T47D (cell line): ENCODE data around the gene ERC2.
A peak's percentile ranks its signal among the peaks of the same experiment; 100 is the strongest.

Experiments
- DNase-seq, 2 experiments: peaks; one replicate each; pipeline versions ENCODE4 v3.0.0 to v3.0.0-alpha.2; 2011 to 2012; ENCODE audit warnings: low read depth in 1 of 2, low spot score in 1 of 2
- JUND ChIP-seq: IDR thresholded peaks from 2 replicates; pipeline ENCODE4 v1.6.1; 2012; ENCODE audit warnings: low read depth
- in situ Hi-C: cut with HindIII; loops from 2 replicates; pipeline ENCODE4 v1.10.0; 2016; ENCODE audit warnings: low sequenced_read_pairs, low pct_unique_long_range_greater_than_20kb

The ERC2 gene

DNA sequence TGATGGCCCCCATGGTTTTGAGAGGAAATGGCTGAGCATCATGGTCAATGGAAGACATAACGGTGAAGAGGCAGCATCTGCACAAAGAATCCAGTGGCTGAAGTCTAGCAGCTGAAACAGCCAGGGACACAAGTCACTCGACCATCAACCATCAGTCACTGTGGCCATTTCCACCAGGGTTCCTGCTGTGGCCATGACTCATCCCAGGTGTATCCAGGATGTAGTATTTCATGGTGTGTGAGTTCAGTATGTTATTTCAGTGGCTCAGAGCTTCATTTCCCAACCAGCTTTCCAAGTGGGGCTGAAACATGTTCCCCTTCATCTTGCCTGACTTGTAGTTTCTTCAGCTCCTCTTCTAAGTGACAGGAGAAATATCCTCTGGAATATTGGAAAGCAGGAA is 933.4 kb downstream of the ERC2 start:
- DNase-seq, result no peak
- in situ Hi-C loops, result no loop called here
- TF ChIP-seq JUND, result no peak

DNA sequence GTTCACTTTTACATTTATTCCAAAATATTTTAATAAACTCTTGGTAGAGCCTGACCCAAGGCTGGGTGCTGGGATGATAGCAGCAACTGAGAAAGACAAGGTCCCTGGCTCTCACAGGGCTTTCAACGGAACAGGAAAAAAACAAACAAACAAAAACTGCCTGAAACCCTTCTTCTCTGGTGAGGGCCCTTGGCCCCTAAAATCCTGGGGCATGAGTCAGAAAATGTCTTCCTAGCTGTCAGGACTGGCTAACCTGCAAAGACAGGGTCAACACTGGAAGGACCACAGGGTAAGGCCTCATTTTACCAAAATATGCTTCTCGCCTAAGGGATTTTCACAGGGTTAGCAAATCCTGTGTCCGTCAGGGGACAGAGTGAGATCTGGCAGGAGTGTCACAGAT is 935.5 kb downstream of the ERC2 start:
- DNase-seq, result no peak
- in situ Hi-C loops, result no loop called here
- TF ChIP-seq JUND, result no peak

DNA sequence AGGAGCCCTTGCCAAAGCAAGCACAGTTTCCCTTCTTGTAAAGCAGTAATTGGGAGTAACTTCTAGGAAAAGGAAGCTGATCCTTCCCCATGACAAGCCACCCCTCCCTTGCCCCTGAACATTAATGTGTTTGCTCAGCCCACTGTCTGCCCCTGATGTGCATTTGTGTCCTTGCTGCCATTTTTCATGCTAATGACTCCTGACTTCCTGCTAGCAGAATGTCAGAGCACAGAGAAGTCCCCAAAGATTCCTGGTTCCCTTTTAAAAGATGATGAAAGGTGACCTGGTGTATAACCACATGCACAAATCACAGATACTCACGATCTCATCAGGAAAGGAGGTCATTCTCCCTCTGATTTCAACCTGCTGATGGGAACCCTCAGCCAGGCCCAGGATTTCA is 936.9 kb downstream of the ERC2 start:
- TF ChIP-seq JUND, result no peak
- no peak for DNase-seq
- in situ Hi-C loops, result no loop called here

DNA sequence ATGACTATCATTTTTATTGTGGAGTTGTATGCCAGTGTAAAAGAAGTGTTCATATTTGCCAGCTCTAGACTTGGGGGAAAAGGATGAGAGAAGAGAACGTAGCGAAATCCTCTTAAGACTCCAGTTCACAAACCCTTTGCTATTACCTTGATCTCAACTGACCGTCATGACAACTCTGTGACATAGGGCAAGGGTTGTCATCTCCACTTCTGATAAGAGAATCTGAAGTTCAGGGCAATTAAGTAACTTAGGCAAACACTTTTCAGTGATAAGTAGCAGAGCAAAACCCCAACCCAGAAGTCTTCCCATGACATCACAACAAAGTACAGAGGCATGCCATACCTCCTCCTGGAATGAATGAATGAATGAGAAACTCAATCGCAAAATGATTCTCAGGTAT is 940.9 kb downstream of the ERC2 start:
- no peak for TF ChIP-seq JUND
- no peak for DNase-seq
- in situ Hi-C loops, result no loop called here

DNA sequence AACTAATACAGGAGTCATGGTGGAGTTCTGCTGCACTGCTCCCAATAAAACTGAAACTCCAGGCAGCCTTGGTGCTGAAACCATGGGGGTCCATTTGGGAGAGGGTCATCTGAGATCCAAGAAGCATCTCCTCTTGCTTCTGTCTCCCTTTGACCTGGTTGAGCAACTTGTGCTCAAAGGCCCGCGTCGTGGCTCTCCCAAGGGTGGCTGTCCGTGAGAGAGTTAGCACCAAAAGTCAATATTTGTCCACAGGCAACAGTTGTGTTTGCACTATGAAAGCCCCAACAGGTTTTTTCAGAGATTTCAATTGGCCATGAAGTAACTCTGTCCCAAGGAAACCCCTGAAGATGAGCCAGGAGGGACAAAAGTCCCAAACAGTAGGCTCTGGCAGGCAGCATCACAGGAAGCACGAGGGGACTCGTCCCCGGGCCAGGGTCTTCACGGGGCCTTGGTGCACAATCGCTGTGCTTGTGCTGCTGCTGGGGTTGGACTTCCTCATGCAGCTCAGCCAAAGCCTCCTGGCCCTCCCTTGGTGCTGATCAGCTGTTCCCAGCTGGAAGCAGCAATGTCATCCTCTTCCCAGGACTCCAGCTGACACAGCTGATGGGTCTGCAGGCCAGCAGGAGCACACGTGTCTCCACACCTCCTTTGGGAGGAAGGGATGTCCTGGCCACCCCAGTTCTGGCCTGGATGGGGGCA is 941.8 kb downstream of the ERC2 start:
- TF ChIP-seq JUND, result no peak
- in situ Hi-C loops, result no loop called here
- peak; percentile 7 to 87 for DNase-seq

DNA sequence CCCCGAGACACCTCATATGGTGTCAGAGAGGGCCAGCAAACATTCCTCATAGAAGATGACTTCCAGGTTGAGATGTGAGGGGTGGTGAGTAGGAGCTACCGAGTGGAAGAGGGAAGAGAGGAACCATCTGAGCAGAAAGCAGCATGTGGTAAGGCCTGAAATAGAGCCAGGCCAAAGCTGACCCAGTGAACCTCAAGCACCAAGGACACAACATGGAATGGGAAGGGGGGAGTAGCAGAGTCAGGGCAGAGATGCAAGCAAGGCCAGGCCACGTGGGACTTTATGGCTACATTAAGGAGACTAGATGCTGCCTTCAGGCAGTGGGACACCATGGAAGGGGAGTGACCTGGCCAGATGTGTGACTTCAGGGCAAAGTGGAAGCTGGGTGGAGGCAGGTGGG is 942.8 kb downstream of the ERC2 start:
- DNase-seq, result no peak
- TF ChIP-seq JUND, result no peak
- in situ Hi-C loops, result no loop called here

DNA sequence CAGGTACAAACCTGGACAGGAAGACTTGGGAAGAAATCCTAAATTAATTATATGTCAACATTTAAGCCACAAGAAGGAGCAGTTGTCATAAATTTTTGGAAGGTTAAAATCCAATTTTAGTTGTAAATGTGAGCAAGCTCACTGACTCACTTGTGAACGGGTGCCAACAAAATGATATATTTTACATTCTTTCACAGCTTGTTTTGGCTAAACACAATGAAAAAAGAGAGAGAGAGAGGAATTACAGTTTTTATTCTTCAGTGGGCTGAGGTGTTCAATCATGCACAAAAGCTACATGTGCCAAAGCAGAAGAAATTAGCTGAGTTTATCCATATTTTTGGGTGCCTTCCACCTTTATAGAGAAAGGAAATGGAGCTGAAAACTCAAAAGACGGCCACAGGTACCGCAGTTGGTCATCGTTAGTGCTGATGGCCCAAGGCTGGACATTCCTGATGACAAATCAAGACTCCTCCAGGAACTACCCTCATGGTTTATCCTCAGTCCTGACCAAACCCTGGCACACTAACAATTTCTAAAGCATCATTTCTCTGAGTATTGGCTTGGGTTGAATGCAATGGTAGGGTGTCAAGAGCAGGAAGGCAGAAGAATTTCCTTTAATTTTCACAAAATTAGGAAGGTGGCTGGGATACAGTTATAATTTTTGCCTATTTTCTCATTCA is 943.6 kb downstream of the ERC2 start:
- no peak for DNase-seq
- TF ChIP-seq JUND, result no peak
- in situ Hi-C loops, result no loop called here

DNA sequence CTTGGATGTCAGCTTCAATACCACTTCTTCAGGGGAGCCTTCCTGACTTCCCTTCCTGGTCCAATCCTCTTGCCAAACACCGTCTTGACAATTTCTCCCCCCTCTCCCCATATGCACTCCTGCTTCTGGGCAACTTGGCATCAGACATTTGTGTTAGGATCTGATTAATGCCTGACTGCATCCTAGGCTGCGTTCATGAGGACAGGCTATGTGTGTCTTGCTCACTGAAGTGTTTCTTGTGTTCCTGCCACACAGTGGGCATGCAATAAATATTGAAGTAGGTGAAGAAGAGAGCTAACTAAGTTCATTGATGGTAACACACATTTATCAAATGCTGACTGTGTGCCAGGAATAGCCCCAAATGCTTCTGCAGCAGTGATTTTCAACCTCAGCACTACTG is 944.8 kb downstream of the ERC2 start:
- in situ Hi-C loops, result no loop called here
- DNase-seq, result no peak
- no peak for TF ChIP-seq JUND

DNA sequence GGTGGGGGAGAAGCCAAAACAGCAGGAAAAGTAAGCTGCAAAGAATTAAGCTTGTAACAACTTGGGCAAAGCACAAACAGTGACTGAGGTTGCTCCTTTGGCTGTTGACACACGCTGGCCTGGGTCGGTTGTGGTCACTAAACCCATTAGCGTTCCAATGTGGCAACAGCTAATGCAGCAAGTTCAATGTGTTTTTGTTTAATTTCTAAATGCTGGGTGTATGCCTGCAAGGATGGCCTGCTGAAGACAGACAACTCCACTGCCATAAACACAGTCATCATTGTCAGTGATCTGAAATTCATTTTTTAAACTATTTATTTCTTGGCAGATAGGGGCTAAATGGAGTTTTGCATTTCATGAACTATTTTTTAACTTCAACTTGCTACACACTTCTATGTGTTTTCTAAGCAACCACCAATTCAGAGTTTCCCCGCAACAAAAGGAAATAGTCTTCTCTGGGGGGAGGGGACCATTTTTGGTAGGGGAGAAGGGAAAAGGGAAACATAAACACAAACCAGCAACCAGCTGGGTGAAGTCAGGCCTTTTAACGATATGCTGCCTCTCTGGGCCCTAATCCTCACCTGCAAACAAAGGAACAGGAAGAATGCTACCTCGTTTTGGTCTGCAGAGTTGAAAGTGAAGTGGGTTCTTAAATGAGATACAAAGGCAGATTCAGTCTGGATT is 946.4 kb downstream of the ERC2 start:
- DNase-seq, result peak in 1 of 2 experiments; percentile 9
- TF ChIP-seq JUND, result no peak
- in situ Hi-C loops, result no loop called here

DNA sequence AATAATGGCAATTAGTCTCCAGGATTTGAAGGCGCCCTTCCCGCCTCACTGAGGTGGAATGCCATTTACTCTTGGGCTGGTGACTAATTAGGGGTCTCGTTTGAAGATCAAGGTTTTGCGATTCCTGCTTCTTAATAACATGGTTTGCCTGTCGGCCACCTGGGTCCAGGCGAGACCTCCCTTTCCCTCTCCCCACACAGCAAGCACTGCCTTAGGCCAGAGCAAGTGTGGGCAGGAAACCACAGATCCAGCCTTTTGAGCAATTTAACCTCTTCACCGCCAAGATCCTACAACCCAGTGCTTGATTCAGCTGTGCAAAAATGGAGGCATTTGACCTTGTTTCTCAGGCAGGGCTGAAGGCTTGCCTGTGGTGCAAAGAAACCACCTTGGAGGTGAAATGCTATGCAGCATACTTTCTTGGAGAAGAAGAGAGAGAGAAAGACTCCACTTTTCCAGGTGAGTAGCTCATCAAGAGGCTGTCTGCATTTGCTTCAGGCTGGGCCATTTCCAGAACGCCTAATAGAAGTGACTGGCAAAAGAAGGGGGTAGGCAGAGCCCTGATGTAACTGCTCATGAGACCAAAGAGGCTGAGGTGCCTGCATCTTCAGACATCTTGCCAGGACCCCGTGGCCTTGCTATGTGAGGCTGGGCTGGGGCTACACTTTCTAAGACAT is 947.1 kb downstream of the ERC2 start:
- TF ChIP-seq JUND, result no peak

DNA sequence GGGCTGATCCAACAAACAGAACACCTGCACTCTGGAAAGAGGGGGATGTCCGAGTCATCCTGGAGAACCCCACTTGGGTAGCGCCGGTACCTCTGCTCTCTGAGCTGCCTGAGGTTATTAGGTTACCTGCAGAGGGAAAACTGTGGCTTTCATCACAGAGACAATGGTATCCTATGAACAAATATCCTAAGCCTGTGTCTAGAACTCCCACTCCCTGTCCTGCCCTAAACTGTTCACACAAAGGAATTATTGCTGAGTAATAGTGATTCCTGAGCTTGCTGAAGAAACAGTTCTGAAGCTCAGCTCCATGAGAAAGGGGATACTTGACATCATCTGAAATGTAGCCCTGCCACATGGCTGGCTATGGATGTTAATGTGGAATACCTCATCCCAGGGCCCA is 949.2 kb downstream of the ERC2 start:
- DNase-seq, result no peak
- in situ Hi-C loops, result no loop called here
- TF ChIP-seq JUND, result no peak

More for the DNA sequence above, 947.1 kb downstream of the ERC2 start:
- DNase-seq, result no peak
- in situ Hi-C loops, result no loop called here

DNA sequence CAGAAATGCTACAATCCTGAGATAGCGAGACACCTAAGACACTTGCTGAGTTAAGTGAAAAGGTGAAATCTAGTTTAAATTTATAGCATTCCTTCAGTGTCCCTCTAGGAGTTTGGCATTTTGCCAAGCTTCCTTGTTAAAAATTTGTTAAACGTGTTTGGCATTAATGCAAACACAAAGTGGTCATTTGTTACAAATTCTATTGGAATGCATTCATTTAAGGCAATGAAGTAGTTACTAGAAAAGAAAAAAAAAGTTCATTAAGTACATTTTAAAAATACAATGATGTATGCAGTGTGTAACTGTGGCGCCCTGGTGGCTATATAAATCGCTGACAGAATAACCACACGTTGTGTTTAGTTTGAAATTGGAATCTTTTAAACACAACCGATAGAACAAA is 949.8 kb downstream of the ERC2 start:
- in situ Hi-C loops, result no loop called here
- TF ChIP-seq JUND, result no peak
- no peak for DNase-seq

DNA sequence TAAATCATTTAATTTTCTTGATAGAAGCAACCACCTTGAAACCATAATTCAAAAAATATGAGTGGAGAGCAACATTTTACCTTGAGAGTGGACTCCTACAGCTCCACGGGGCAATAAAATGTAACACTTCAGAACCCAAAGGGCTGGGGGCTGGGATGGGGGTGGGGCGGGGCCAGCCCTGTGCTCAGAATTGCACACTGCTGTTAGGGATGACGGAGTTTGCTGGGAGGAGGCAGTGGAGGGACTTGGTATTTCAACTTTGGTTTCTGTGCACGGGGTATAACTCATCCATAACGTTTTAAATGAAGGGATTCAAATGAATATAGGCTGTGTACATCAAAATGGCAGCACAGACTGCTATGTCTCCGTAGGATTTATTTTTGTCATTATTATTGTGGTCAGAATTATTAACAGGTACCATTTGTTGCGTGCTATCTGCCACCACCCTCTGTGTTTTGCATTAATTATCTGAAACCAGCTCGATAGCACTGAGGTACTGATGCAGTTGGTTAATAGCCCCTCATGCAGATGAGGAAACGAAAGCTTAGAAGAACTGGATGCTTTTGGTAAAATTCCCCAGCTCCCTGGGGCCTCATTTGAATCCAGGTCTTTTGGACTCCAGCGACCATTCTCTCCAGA is 951.8 kb downstream of the ERC2 start:
- no peak for TF ChIP-seq JUND
- in situ Hi-C loops, result no loop called here
- DNase-seq, result no peak
